HL-60/S4 treated with retinoic acid at 250 ng/mL for 4 days and 3 days (cell line): ENCODE measurements around the gene FAM169A.
"Not testable (repeated sequence)": the region's sequence is repeated elsewhere in the genome, so short reads cannot be mapped to it uniquely, and the experiment has no call there.

Source experiments
- in situ Hi-C: fragments of 300-500 bp; cut with MboI; formaldehyde crosslinking; loops from 2 replicates; pipeline ENCODE4 v1.7.0; 2022; ENCODE audit warnings: low sequenced_read_pairs

Gene FAM169A

GRCh38 chr5:74801941-74802340 lies 64.2 kb downstream of the FAM169A start:
- in situ Hi-C loops = no loop called here

DNA sequence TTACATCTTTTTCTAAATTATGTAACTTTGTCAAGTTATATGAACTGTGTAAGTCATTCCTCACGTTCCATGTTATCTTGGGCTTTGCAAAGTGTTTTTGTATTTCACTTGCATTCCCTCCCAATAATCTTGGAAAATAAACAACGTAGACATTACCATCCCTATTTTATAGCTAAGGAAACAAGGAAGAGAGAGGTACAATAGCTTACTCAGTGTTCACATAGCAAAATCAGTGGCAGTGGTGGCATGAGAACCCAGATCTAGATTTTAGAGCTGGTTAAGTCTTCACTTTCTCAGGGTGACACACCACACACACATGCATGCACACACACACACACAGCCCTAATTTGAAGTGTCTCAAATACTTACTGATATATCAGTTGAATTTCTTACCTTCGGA lies 65.0 kb downstream of the FAM169A start:
- in situ Hi-C loops = no loop called here

GRCh38 chr5:74798977-74799911 lies 66.9 kb downstream of the FAM169A start:
- in situ Hi-C loops = no loop called here

DNA sequence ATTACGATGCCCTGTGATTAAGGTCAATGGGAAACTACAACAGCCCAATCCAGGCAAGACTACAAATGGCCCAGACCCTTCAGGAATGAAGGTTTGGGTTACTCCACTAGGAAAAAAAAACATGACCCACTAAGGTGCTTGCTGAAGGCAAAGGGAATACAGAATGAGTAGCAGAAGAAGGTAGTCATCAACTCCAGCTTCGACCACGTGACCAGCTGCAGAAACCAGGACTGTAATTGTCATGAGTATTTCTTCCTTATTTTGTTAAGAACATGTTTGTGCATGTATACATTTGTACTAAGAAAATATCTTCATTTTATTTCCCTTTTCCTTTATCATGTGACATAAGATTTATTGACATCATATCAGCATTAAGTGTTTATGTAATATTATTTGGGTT lies 74.5 kb downstream of the FAM169A start:
- in situ Hi-C loops = not testable (repeated sequence)

- in situ Hi-C loops = no loop called here
These were observed 78.8 kb downstream of the FAM169A start for GRCh38 chr5:74787424-74787823.

DNA sequence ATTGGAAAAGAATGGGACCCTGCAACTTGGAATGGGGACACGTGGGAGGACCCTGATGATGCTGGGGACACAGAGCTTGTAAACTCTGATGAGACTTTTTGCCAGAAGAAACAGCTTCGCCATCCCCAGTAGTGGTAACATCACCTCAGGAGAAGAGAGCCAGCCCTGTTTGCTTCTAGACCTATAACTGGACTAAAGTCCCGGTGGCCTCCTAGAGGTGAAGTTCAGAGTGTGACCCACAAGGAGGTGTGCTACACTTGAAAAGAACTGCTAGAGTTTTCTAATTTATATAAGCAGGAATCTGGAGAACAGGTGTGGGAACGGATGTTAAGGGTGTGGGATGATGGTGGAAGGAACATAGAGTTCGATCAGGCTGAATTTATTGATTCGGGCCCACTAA lies 79.3 kb downstream of the FAM169A start:
- in situ Hi-C loops = no loop called here

DNA sequence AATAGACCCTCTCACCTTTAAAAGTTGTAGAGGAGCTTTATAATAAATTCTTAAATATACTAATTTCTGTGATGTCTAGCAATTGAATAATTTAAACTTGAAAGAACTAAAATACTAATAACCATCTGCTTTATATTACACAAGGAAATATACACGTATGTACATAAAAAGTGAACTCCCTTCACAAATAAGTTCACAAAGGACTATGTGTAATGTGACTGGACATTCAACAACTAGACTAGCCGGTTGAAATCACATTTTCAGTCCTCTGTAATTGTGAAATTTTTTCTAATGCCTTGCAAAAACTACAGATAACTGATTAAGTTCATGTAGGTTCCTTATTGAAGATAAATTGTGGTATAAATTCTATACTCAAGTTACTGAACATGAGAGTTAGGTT lies 87.6 kb downstream of the FAM169A start:
- in situ Hi-C loops = no loop called here

GRCh38 chr5:74772359-74772758 lies 93.8 kb downstream of the FAM169A start:
- in situ Hi-C loops = no loop called here

- in situ Hi-C loops = no loop called here
These were observed 98.6 kb downstream of the FAM169A start for GRCh38 chr5:74767579-74767913.

DNA sequence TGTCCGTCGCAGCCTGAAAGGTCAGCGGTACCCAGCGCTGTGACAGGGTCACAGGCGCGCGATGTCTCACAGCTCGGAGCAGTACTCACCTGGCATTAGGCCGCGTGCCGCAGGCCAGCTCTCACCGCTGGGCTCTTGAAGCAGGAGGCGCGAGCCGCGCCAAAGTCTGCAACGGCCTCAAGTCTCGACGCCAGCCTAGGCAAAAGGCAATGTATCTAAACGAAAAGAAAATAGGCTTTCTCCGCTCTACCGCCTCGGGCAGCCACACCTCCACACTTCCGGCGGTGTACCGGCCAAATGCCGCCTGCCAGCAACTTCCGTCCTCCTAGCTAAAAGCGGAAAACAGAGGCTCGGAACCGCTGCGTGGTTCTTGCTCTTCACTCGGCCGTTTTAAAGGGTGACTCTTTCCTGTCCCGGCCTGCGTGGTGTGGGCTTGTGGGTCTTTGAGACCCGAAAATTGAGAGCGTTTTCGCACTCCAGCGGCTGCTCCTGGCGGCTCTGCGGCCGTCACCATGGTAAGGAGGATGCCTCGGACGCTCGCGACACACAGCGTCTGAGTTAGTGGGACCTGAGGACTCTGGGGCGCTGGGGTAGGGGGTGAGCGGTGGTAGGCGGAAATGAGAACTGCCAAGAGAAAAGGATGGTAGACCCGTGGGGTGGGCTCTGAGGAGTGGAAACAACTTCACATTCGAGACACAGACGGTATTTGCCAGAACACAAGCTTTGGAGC lies 99.2 kb downstream of the FAM169A start, which contains the start of the genes GFM2 and NSA2:
Gene GFM2 (minus strand): TSS at position 269 of the 730 bp plus-strand sequence. CDS start 3,375 bp downstream, outside the sequence.
Gene NSA2 (plus strand): TSS at position 401 of the 730 bp plus-strand sequence. CDS start 112 bp downstream, at position 513.
- in situ Hi-C loops = no loop called here

GRCh38 chr5:74766418-74766848 lies 99.8 kb downstream of the FAM169A start:
- in situ Hi-C loops = no loop called here

- in situ Hi-C loops = no loop called here
These were observed 100.3 kb downstream of the FAM169A start for GRCh38 chr5:74765929-74766328.

GRCh38 chr5:74765201-74765600 lies 101.0 kb downstream of the FAM169A start:
- in situ Hi-C loops = no loop called here

GRCh38 chr5:74763504-74763903 lies 102.7 kb downstream of the FAM169A start:
- in situ Hi-C loops = no loop called here

- in situ Hi-C loops = no loop called here
These were observed 103.6 kb downstream of the FAM169A start for GRCh38 chr5:74762599-74762998.

DNA sequence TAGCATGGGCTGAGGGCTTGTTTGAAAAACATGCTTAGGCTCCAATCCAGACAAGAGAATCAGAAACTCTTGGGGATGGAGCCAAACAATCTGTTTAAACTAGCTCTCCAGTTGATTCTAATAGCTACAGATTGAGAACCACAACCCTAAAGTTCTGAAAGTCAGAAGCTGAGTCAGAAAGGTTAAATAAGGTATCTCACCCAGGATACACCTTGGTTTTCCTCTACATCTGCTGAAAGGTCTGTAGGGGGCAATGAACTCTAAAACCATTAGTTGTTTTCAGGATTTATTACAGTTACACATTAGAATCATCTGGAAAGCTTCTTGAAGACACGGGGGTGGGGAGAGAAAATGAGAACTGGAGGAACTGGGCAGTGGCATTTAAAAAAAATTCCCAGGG lies 104.9 kb downstream of the FAM169A start:
- in situ Hi-C loops = no loop called here

GRCh38 chr5:74748742-74749141 lies 117.4 kb downstream of the FAM169A start:
- in situ Hi-C loops = not testable (repeated sequence)

GRCh38 chr5:74738406-74738805 lies 127.8 kb downstream of the FAM169A start:
- in situ Hi-C loops = no loop called here

DNA sequence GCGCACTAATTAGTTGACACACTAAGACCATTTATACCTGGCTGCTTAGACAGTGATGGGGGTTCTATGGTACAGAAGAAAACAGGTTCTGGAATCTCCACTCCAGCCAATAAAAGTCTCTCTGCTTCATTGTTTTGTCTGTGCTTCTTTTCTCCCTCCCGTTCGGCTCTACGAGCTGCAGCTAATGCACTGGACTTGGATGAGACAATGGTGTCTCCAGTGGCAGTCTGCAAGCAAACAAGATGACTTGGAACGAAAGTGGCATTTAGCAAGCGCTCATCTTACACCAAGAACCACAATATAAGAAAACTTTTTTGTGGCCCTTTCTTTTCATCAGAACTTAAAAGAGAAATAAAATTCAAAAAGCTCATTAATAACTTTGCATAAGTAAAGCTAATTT lies 129.4 kb downstream of the FAM169A start:
- in situ Hi-C loops = no loop called here
